ENCODE measurements around the gene TMEM220. TPM values are rescaled to one million over a fixed set of nuclear protein-coding genes. Genes with fewer than 3 reads are reported as not detected.

The TMEM220 gene
- total RNA-seq, 2 donors from 2014 or later, result 7.0 to 7.5 TPM

DNA sequence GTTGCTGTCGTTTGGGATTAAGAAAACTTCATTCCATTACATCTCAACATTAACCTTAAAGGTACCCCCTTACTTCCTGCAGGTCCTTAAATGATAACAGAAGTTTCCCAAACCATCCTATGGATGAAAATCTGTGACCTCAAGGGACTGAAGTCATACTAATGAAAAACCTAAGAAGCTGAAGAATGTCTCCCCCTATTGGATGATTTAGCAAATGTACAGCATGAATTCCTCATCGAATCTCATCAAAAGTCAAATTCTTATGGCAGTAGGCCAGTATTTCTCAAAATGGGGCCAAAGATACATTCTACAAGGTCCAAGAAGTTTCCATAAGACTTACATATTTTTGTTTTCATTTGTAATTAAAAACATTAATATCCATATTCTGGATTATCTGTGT lies 46.0 kb downstream of the TMEM220 start:
- Histone ChIP-seq H3K36me3 (peaks cover 22% of the 10 kb centered on the region), H3K27me3 (replicated peaks; ENCODE audit: insufficient read depth) (no peaks in the 10 kb centered on the region), H3K4me1 (ENCODE audit: control insufficient read depth in 1 of 2, low read depth in 2 of 2) (peaks cover 19 to 22% of the 10 kb centered on the region in 2 donors), H3K27ac (peak overlapping the region in 1 of 2 donors; percentile 15), H3K9me3 (no peaks in the 10 kb centered on the region), H3K4me3 (no peak overlapping the region)
- DNase-seq (ENCODE audit: low spot score) (no peak), ATAC-seq (ENCODE audit: insufficient number of reproducible peaks, low FRiP score, low read depth) (no peak)
- TF ChIP-seq, protein P1, sequence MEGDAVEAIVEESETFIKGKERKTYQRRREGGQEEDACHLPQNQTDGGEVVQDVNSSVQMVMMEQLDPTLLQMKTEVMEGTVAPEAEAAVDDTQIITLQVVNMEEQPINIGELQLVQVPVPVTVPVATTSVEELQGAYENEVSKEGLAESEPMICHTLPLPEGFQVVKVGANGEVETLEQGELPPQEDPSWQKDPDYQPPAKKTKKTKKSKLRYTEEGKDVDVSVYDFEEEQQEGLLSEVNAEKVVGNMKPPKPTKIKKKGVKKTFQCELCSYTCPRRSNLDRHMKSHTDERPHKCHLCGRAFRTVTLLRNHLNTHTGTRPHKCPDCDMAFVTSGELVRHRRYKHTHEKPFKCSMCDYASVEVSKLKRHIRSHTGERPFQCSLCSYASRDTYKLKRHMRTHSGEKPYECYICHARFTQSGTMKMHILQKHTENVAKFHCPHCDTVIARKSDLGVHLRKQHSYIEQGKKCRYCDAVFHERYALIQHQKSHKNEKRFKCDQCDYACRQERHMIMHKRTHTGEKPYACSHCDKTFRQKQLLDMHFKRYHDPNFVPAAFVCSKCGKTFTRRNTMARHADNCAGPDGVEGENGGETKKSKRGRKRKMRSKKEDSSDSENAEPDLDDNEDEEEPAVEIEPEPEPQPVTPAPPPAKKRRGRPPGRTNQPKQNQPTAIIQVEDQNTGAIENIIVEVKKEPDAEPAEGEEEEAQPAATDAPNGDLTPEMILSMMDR (IDR thresholded peaks at IDR 0.05), result no peak

DNA sequence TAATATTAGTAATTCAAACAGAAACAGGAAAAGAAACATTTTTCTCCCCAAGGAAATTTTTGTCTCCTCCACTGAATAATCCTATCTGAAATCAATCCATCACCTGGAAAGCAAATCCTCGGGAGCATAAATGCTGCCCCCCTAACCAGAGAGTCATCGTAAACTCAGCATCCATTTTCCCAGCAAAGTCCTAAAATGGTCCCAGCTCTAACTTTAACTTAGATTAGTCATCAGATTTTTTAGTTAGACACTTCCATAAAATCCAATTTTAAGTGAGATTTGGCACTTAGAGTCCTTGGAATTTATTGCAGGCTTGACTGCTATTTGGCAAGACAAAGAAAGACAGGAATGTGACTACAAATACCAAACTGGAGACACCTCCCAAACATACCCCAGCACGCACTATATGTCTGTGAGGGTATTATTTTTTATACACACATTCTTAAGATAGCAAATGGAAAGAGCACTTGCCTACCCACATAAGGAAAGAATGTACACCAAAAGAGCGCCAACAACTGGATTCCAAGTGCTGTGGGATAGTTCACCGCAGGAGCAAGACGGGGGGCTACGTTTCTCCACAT lies 47.9 kb downstream of the TMEM220 start:
- no peak for ATAC-seq (ENCODE audit: insufficient number of reproducible peaks, low FRiP score, low read depth)
- Histone ChIP-seq H3K9me3 (no peaks in the 10 kb centered on the region), H3K36me3 (peaks cover 28% of the 10 kb centered on the region), H3K27me3 (replicated peaks; ENCODE audit: insufficient read depth) (no peaks in the 10 kb centered on the region), H3K4me1 (ENCODE audit: control insufficient read depth in 1 of 2, low read depth in 2 of 2) (peaks cover 19 to 22% of the 10 kb centered on the region in 2 donors), H3K4me3 (peak overlapping the region; percentile 44), H3K27ac (peak overlapping the region; percentile 37 to 74)
- TF ChIP-seq, protein P1 (IDR thresholded peaks at IDR 0.05), result no peak
- DNase-seq (ENCODE audit: low spot score), result no peak

DNA sequence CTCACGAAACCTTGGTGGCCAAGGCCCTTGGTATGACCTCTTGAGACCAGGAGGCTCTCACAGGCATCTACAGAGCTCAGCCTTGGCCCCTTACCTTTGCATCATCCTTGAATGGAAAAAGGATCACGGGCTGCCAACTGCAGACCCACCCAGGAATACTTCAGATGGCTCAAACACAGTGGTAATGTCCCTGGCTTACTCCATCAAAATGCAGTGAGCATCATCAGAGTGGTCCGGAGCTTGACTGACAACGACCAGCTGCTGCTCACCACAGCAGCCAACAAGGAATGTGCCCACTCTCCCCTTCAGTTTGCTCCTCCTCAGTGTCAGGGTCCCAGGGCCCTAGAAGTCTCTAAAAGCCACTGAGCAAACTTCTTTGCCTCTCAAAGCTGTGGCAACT lies 55.1 kb downstream of the TMEM220 start:
- TF ChIP-seq, protein P1 (IDR thresholded peaks at IDR 0.05), result no peak
- no peaks in the 10 kb centered on the region for H3K9me3 ChIP-seq
- H3K27ac ChIP-seq, result no peak overlapping the region
- no peaks in the 10 kb centered on the region for H3K27me3 ChIP-seq (replicated peaks; ENCODE audit: insufficient read depth)
- DNase-seq (ENCODE audit: low spot score), result no peak
- H3K36me3 ChIP-seq, result peaks cover 25% of the 10 kb centered on the region
- no peaks in the 10 kb centered on the region for H3K4me1 ChIP-seq (ENCODE audit: control insufficient read depth in 1 of 2, low read depth in 2 of 2)
- no peak overlapping the region for H3K4me3 ChIP-seq
- no peak for ATAC-seq (ENCODE audit: insufficient number of reproducible peaks, low FRiP score, low read depth)

- no peak for ATAC-seq (ENCODE audit: insufficient number of reproducible peaks, low FRiP score, low read depth)
- Histone ChIP-seq H3K27ac (no peak overlapping the region), H3K4me3 (no peak overlapping the region), H3K36me3 (peaks cover 25% of the 10 kb centered on the region), H3K9me3 (no peaks in the 10 kb centered on the region), H3K4me1 (ENCODE audit: control insufficient read depth in 1 of 2, low read depth in 2 of 2) (peaks cover 2 to 8% of the 10 kb centered on the region in 2 donors), H3K27me3 (replicated peaks; ENCODE audit: insufficient read depth) (no peaks in the 10 kb centered on the region)
- DNase-seq (ENCODE audit: low spot score), result no peak
- TF ChIP-seq, protein P1 (IDR thresholded peaks at IDR 0.05), result no peak
These were observed 56.5 kb downstream of the TMEM220 start for GRCh38 chr17:10673312-10673711.

DNA sequence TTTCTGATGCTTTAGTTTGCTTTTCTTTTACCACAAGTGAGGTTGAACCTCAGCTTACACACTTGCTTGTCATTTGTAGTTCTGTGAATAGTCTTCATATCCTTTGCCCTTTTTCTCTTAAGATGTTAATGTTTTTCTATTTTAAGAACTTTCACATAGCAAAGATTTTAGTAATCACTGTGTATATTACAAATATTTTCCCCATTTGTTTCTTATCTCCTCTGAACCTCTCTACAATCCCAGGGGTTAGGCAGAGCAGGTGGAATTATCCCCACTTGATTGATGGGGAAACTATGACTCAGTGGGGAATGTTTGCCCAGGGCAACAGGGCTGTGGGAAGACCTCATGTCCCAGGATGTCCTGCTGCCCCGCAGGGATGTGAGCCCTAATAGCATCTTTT lies 61.0 kb downstream of the TMEM220 start:
- no peaks in the 10 kb centered on the region for H3K36me3 ChIP-seq
- no peak for ATAC-seq (ENCODE audit: insufficient number of reproducible peaks, low FRiP score, low read depth)

More for the DNA sequence above, 61.0 kb downstream of the TMEM220 start:
- Histone ChIP-seq H3K4me1 (ENCODE audit: control insufficient read depth in 1 of 2, low read depth in 2 of 2) (peaks cover 7 to 9% of the 10 kb centered on the region in 2 donors), H3K4me3 (no peak overlapping the region), H3K27me3 (replicated peaks; ENCODE audit: insufficient read depth) (no peaks in the 10 kb centered on the region), H3K9me3 (no peaks in the 10 kb centered on the region), H3K27ac (peak overlapping the region in 1 of 2 donors; percentile 4)
- no peak for DNase-seq (ENCODE audit: low spot score)
- TF ChIP-seq, protein P1 (IDR thresholded peaks at IDR 0.05), result no peak
